ENCODE measurements around the gene SLCO2A1. TPM values are rescaled to one million over a fixed set of nuclear protein-coding genes. Genes with fewer than 3 reads are reported as not detected.

SLCO2A1 gene
- total RNA-seq, 1 donor from 2014 or later: not detected

GRCh38 chr3:133986311-133986710 is 43.4 kb downstream of the SLCO2A1 start:
- H3K4me3 ChIP-seq (ENCODE audit: low read depth, low read length): no peak overlapping the region
- FAIRE-seq: no peak
- no peak for TF ChIP-seq CTCF (IDR thresholded peaks at IDR 0.05; ENCODE audit: insufficient read depth, low read length, severe bottlenecking)

GRCh38 chr3:133984975-133985374 is 44.8 kb downstream of the SLCO2A1 start:
- Histone ChIP-seq H3K27me3 (ENCODE audit: control insufficient read depth, insufficient read depth, low read length) (peaks cover 14% of the 10 kb centered on the region), H3K4me3 (ENCODE audit: low read depth, low read length) (no peak overlapping the region), H3K36me3 (ENCODE audit: control insufficient read depth, insufficient read depth, low read length) (no peaks in the 10 kb centered on the region)
- no peak for DNase-seq (ENCODE audit: low read depth)
- no peak for TF ChIP-seq CTCF (IDR thresholded peaks at IDR 0.05; ENCODE audit: insufficient read depth, low read length, severe bottlenecking)
- FAIRE-seq: no peak

More at GRCh38 chr3:133986311-133986710, 43.4 kb downstream of the SLCO2A1 start:
- Histone ChIP-seq H3K36me3 (ENCODE audit: control insufficient read depth, insufficient read depth, low read length) (no peaks in the 10 kb centered on the region), H3K27me3 (ENCODE audit: control insufficient read depth, insufficient read depth, low read length) (peaks cover 9% of the 10 kb centered on the region)
- DNase-seq (ENCODE audit: low read depth): no peak

- TF ChIP-seq CTCF (IDR thresholded peaks at IDR 0.05; ENCODE audit: insufficient read depth, low read length, severe bottlenecking): no peak
- FAIRE-seq (no peak), DNase-seq (ENCODE audit: low read depth) (no peak)
- Histone ChIP-seq H3K27me3 (ENCODE audit: control insufficient read depth, insufficient read depth, low read length) (peaks cover 14% of the 10 kb centered on the region), H3K36me3 (ENCODE audit: control insufficient read depth, insufficient read depth, low read length) (no peaks in the 10 kb centered on the region), H3K4me3 (ENCODE audit: low read depth, low read length) (no peak overlapping the region)
Measured at GRCh38 chr3:133983576-133984560, 45.9 kb downstream of the SLCO2A1 start.

- no peak for FAIRE-seq
- H3K27me3 ChIP-seq (ENCODE audit: control insufficient read depth, insufficient read depth, low read length): peaks cover 14% of the 10 kb centered on the region
- no peak for DNase-seq (ENCODE audit: low read depth)
- H3K36me3 ChIP-seq (ENCODE audit: control insufficient read depth, insufficient read depth, low read length): no peaks in the 10 kb centered on the region
- TF ChIP-seq CTCF (IDR thresholded peaks at IDR 0.05; ENCODE audit: insufficient read depth, low read length, severe bottlenecking): no peak
- H3K4me3 ChIP-seq (ENCODE audit: low read depth, low read length): no peak overlapping the region
Measured at GRCh38 chr3:133983126-133983525, 46.6 kb downstream of the SLCO2A1 start.

- FAIRE-seq: no peak
- TF ChIP-seq CTCF (IDR thresholded peaks at IDR 0.05; ENCODE audit: insufficient read depth, low read length, severe bottlenecking): no peak
Measured at GRCh38 chr3:133980550-133980949, 49.2 kb downstream of the SLCO2A1 start.

More at GRCh38 chr3:133980550-133980949, 49.2 kb downstream of the SLCO2A1 start:
- no peak for DNase-seq (ENCODE audit: low read depth)
- H3K36me3 ChIP-seq (ENCODE audit: control insufficient read depth, insufficient read depth, low read length): no peaks in the 10 kb centered on the region
- peaks cover 17% of the 10 kb centered on the region for H3K27me3 ChIP-seq (ENCODE audit: control insufficient read depth, insufficient read depth, low read length)
- no peak overlapping the region for H3K4me3 ChIP-seq (ENCODE audit: low read depth, low read length)
